SK-N-MC (cell line): ENCODE data around the gene C4orf50.

Experiments used
- DNase-seq: peaks from one replicate; pipeline ENCODE4 v3.0.0-alpha.2; 2011; ENCODE audit warnings: low read depth, low spot score
- H3K27ac ChIP-seq: fragments of 200-600 bp; sonication (generic); 2 replicates; pipeline ENCODE4 v1.5.1; 2016; ENCODE audit warnings: mixed run types
- H3K36me3 ChIP-seq: fragments of 200-600 bp; sonication (generic); 2 replicates; pipeline ENCODE4 v1.6.1; 2017; ENCODE audit warnings: antibody characterized with exemption, low read length, mixed read lengths; ENCODE audit not compliant: insufficient read depth
- H3K4me3 ChIP-seq: fragments of 200-600 bp; sonication (generic); 2 replicates; pipeline ENCODE4 v1.5.1; 2016
- H3K9ac ChIP-seq: fragments of 200-600 bp; sonication (generic); 2 replicates; pipeline ENCODE4 v1.8.0; 2017; ENCODE audit warnings: mixed run types, mixed read lengths; ENCODE audit not compliant: insufficient read length
- H3K9me3 ChIP-seq: fragments of 200-600 bp; sonication (generic); 2 replicates; pipeline ENCODE4 v1.6.1; 2017; ENCODE audit warnings: low read depth, mild to moderate bottlenecking, antibody characterized with exemption, low read length, moderate library complexity, mixed read lengths
- EZH2 ChIP-seq: fragments of 200-600 bp; sonication (generic); IDR thresholded peaks from one replicate; pipeline ENCODE4 v1.6.1; 2017; ENCODE audit warnings: antibody characterized with exemption
- FOXP2 ChIP-seq: optimal IDR thresholded peaks from 2 replicates; pipeline ENCODE3; 2011; ENCODE audit warnings: mild to moderate bottlenecking, moderate library complexity; ENCODE audit not compliant: insufficient read depth; ENCODE audit errors: extremely low read length, control extremely low read depth
- POLR2AphosphoS5 ChIP-seq: IDR thresholded peaks from 2 replicates; pipeline ENCODE4 v1.6.1; 2012; ENCODE audit warnings: mild to moderate bottlenecking, low read depth, low read length, borderline replicate concordance

C4orf50 gene

GRCh38 chr4:5882947-5883346 is 135.3 kb downstream of the C4orf50 start:
- H3K9ac ChIP-seq = no peak overlapping the region
- no peaks in the 10 kb centered on the region for H3K36me3 ChIP-seq
- no peak overlapping the region for H3K4me3 ChIP-seq
- no peak overlapping the region for H3K27ac ChIP-seq
- no peak for TF ChIP-seq EZH2
- TF ChIP-seq POLR2AphosphoS5 = no peak
- H3K9me3 ChIP-seq = no peaks in the 10 kb centered on the region
- DNase-seq = no peak

- no peaks in the 10 kb centered on the region for H3K36me3 ChIP-seq
- H3K9ac ChIP-seq = no peak overlapping the region
- no peaks in the 10 kb centered on the region for H3K9me3 ChIP-seq
- H3K4me3 ChIP-seq = no peak overlapping the region
- TF ChIP-seq FOXP2 (no peak), POLR2AphosphoS5 (no peak), EZH2 (no peak)
- no peak overlapping the region for H3K27ac ChIP-seq
- no peak for DNase-seq
Measured at GRCh38 chr4:5881340-5881739, 136.9 kb downstream of the C4orf50 start.

GRCh38 chr4:5878359-5878758 is 139.9 kb downstream of the C4orf50 start:
- H3K27ac ChIP-seq = no peak overlapping the region
- no peak overlapping the region for H3K4me3 ChIP-seq
- TF ChIP-seq FOXP2 = no peak
- no peak for TF ChIP-seq EZH2
- no peak for TF ChIP-seq POLR2AphosphoS5
- no peak overlapping the region for H3K9ac ChIP-seq
- no peak for DNase-seq
- no peaks in the 10 kb centered on the region for H3K9me3 ChIP-seq
- H3K36me3 ChIP-seq = no peaks in the 10 kb centered on the region

- H3K4me3 ChIP-seq = no peak overlapping the region
- H3K27ac ChIP-seq = no peak overlapping the region
- TF ChIP-seq EZH2 (no peak), POLR2AphosphoS5 (no peak), FOXP2 (no peak)
- no peaks in the 10 kb centered on the region for H3K9me3 ChIP-seq
- no peak overlapping the region for H3K9ac ChIP-seq
- H3K36me3 ChIP-seq = no peaks in the 10 kb centered on the region
- DNase-seq = no peak
Measured at GRCh38 chr4:5877392-5877791, 140.8 kb downstream of the C4orf50 start.

GRCh38 chr4:5874811-5875449 is 143.3 kb downstream of the C4orf50 start:
- DNase-seq = no peak
- TF ChIP-seq POLR2AphosphoS5 = no peak
- TF ChIP-seq FOXP2 = no peak
- TF ChIP-seq EZH2 = no peak
- H3K27ac ChIP-seq = no peak overlapping the region
- H3K36me3 ChIP-seq = no peaks in the 10 kb centered on the region
- no peak overlapping the region for H3K9ac ChIP-seq
- no peaks in the 10 kb centered on the region for H3K9me3 ChIP-seq
- H3K4me3 ChIP-seq = no peak overlapping the region

GRCh38 chr4:5870701-5871100 is 147.5 kb downstream of the C4orf50 start:
- no peak for TF ChIP-seq EZH2
- peak; percentile 18; the same call in 1 of the 2 replicates for TF ChIP-seq POLR2AphosphoS5
- no peak for TF ChIP-seq FOXP2
- Histone ChIP-seq H3K4me3 (peak overlapping the region; percentile 49), H3K9me3 (no peaks in the 10 kb centered on the region), H3K27ac (peak overlapping the region; percentile 81; the same call in 1 of the 2 replicates), H3K9ac (no peak overlapping the region), H3K36me3 (no peaks in the 10 kb centered on the region)
- DNase-seq = no peak

- Histone ChIP-seq H3K9me3 (no peaks in the 10 kb centered on the region), H3K27ac (peak overlapping the region; percentile 81), H3K9ac (no peak overlapping the region), H3K4me3 (peak overlapping the region; percentile 49), H3K36me3 (no peaks in the 10 kb centered on the region)
- no peak for TF ChIP-seq POLR2AphosphoS5
- TF ChIP-seq EZH2 = no peak
- no peak for TF ChIP-seq FOXP2
- no peak for DNase-seq
Measured at GRCh38 chr4:5869966-5870619, 148.1 kb downstream of the C4orf50 start.

GRCh38 chr4:5867866-5868265 is 150.4 kb downstream of the C4orf50 start:
- DNase-seq = no peak
- no peak overlapping the region for H3K9ac ChIP-seq
- H3K9me3 ChIP-seq = no peaks in the 10 kb centered on the region
- no peak overlapping the region for H3K27ac ChIP-seq
- H3K4me3 ChIP-seq = no peak overlapping the region
- no peaks in the 10 kb centered on the region for H3K36me3 ChIP-seq
- TF ChIP-seq EZH2 = no peak
- no peak for TF ChIP-seq POLR2AphosphoS5
- TF ChIP-seq FOXP2 = no peak
